Muscle of arm (tissue), 12 donors: ENCODE data around the gene TBX15. TPM values are rescaled to one million over a fixed set of nuclear protein-coding genes. Genes with fewer than 3 reads are reported as not detected.

ENCODE experiments used
- DNase-seq: peaks from one replicate; pipeline ENCODE4 v3.0.0-alpha.2; 2013
- polyA plus RNA-seq, 12 donors: library from polyadenylated mRNA; unstranded; fragments of 120-200 nt; gene quantifications; one replicate each; pipeline ENCODE4 v1.2.1, GENCODE V29; 2013; ENCODE audit not compliant: insufficient read length in 12 of 12

The TBX15 gene
- polyA plus RNA-seq, 12 donors = 47.2 to 162 (median 65.0) TPM

- no peak for DNase-seq
Observed at GRCh38 chr1:118898712-118899111, 89.4 kb downstream of the TBX15 start.

- DNase-seq = no peak
Observed at GRCh38 chr1:118896416-118896815, 91.7 kb downstream of the TBX15 start.

DNA sequence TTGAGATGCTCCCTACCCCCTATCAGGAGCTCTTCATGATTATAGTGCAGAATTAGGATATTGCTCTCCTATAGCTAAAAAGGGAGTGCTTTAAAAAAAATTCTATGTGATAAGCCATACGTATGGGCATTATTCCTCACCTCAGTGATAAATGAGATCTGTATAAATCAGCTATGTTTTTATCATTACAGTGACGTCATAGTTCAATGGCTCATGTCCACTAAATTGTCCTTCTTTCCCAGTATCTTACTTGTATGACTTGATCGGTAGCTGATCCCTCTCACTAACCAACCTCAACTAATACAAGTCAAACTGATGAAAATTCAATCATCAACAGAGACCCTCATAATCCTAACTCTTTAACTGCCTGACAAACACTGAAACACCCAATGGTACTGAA, 93.3 kb downstream of the TBX15 start:
- DNase-seq = no peak

DNA sequence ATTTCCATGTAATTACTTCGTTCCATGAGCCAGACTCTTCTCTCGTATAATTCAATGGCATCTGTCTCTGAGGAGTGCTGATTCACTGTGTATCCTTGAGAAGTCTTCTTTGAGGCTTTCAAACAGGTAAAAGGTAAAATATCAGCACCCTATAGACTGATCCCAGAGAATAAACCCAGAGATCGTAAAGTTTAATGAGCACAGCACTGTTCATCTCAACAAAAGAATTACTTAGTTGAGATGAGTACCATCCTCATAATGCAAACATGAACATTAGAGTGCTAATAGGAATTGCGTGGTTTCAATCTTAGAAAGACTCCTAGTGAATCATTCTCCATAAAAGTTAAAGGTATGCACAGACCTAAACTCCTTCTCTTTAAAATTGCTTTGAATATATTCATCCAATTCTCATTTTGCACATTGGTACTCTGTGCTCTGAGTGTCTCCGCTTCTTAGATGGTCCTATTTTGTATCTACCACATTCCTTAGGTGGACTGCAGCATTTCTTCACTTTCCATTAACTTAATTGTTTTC, 97.2 kb downstream of the TBX15 start:
- no peak for DNase-seq

DNA sequence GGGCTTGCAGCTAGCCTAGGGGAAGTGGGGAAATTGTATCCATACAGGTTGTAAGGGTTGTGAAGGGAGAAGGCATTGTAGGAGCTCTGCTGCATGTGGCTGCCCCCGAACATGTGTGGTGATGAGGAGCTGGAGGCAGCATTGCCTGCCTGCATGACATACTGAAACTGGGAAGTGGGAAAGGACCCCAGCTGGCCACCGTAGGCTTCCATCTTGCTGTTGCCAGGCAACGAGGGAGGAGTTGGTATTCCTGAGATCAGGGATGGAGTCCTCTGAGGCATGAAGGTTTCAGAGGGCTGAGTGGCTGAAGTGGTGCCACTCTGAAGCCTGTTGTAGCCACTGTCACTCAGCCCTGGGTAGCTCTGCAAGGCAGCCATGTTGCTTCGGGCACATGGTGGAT, 103.2 kb downstream of the TBX15 start:
- DNase-seq = no peak

DNA sequence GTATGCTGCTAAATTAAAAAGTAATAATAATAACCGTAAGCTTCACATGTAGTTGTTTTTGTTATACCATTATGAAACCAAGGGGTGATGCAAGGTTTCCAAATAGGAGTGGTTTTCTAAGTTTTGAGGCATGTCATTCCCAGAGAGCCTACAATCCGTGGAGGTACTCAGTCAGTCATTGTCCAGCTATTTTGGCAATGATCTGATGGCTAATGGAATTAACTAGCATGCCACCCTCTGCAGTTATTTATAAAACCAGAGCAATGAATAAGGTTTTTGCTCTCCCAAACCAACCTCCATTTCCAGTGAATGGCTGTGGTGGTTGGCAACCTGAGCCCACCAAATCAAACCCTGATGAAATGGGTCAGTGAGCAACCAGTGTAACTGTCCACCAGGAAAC, 106.4 kb downstream of the TBX15 start:
- no peak for DNase-seq

DNA sequence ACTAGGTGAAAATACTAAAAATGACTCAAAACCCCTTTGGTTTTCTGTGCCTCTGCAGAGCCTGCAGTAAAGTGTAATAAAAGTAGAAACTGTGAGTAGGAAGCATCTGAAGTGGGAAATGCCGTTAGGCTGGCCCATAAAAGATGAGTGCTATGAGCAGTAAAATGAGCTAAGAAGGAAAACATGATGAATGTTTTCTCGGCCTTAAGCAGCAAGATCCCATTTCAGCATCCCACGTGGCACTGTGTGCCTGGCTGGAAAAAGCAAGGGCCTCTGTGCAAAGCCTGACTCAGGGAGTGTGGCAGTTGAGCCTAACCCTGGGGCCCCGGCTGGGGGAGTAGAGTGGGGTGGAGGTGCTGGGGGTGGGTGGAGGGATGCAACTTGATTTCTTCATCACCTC, 109.5 kb downstream of the TBX15 start:
- no peak for DNase-seq

DNA sequence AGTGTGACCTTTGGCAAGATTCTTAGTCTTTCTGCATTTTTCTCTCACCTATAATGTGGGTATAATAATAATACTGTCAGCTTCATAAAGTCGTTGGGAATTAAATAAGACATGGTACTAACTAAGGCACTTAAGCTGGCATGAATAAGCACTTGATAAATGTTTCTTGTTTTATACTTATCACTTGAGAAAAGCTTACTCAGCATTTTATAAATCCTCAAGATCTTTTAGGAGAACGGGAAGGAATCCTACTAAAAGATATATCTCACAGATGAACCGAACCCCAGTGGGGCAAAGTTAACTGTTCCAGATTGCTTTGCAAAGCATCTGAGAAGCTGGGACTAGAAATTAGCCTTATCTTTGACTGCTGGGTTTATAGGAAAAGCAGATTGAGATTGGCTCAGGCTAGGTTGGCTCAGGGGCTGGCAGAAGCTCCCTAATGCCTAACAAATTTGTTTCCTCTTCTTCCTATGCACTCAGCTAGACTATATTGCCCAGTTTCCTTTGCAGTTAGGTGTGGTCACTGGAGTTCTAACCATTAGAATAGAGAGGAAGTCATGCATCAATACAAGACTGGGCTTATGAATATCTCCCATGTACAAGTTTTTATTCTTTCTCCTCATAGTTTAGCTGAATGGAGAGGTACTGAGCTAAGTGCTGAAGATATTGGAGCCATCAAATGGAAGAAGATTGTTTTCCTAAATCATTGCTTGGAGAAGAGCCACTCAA, 110.3 kb downstream of the TBX15 start:
- no peak for DNase-seq

GRCh38 chr1:118871582-118872171, 116.5 kb downstream of the TBX15 start:
- no peak for DNase-seq

DNA sequence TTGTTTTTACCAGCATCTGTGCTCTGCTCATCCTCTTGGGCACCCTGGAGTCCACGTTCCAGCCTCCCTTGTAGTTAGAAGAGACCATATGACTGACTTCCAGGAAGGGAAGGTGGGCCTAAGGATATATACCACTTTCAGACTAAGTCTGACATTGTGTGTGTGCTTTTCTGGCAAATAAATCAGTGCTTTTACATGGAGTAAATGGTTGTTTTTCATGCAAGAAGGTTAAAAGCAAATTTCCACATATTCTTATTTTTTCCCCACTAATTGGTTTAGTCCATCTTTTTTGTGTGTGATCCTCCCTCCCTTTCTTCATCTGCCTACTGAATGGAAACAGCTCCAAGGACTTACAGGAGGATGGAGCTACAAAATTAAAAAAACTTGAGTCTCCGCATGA, 119.8 kb downstream of the TBX15 start:
- no peak for DNase-seq

- DNase-seq = no peak
Observed at GRCh38 chr1:118866330-118866729, 121.8 kb downstream of the TBX15 start.

DNA sequence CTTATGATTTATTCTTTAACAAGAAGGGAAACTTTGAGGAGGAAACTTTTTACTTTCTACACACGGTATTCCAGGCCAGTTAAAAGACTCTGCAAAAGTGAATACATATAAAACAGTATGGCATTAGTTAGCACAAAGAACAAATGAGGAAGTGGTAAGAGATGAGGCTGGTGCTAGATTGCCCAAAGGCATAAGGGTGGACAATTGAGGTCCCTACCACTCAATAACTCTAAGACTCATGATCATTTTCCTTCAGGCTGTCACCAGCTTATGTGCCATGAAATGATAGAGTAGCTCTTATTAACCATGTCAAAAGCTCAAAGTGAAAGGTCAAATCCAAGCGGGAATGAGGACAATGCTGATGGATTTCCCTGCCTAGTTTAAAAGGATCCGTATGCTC, 124.5 kb downstream of the TBX15 start:
- DNase-seq = no peak

DNA sequence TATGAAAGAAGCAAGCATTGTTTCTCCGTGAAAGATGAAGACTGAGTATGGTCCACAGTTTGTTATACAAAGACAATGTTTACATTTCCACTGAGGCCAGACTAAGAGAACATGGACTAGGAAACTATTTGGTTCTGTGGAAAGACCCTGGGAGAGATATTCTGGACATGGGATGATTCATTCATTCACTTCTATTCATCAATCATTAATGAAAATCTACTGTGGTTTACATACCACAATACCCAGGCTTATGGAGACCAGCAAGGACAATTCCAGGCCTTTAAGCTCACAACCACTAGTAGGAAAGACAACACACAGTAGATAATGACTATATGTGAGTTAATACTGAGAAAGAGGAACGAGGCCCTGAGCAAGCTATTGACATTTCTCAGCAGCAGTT, 125.4 kb downstream of the TBX15 start:
- DNase-seq = no peak

GRCh38 chr1:118861216-118861615, 126.9 kb downstream of the TBX15 start:
- DNase-seq = no peak

DNA sequence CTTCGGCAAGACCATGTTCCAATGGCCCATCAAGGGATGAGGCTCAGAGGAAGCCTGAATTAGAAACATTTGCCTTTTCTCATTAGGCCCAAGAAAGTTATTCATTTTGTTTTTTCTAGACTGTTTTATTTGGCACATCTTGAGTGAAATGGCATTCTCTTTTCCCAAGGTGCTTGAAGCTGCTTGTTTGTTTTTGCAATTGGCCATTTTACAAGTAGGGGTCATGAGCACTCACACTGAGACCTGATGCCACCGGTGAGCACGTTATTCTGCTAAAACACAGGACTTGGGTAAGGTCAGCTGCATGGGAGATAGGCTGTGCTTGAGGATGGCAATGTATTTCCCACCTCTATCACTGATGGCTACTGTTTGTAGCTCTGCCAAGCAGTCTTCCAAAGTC, 128.1 kb downstream of the TBX15 start:
- DNase-seq = no peak

GRCh38 chr1:118846443-118846842, 141.7 kb downstream of the TBX15 start:
- no peak for DNase-seq

DNA sequence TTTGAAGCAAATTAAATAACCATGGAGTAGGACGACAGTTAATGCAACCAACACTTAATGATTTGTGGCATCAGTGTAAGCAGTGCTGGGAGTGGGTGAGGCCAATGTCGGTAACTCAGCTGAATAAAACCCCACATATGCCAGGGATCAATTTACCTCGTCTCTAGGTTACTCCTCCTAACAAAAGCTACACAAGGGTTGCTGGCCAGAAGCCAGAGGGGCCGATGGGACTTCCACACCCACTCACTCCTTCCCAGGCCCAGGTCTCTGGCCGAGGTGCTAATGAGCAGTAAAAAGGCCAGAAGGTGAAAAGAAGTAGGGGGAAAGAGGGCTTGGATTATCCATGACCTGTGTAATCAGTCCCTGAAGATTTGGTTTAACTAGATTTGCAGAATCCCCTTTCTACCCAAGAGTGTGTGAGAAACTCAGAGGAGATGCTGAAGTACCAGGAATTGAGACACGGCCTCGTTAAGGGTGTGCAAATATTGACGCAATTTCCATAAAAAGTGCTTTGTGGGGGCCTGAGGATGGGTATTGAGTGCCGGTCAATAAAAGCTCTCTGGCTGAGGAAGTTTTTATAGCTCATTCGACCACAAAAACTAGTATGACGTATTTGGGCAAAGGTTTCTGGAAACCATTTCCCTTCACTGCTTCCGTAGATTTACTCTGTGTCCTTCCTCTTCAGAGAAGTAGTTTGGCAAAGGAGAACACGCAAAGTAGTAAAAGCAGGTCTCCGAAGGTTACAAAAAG, 145.5 kb downstream of the TBX15 start:
- peak; percentile 46 for DNase-seq

DNA sequence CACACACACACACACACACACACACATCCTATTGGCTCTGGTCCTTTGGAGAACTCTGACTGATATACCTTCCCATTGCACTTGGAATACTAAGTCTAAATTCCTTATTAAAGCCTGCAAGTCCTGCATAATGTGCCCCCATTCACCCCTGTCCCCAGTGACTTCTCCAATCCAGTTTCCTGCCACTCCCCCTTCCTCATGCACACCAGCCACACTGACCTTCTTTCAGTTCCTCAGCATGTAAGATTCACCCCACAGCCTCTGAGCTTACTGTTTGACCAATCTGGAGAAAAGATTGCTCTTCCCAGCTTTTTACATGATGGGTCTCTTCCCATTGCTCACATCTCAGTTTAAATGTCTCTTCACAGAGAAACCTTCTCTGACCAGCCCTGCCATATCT, 146.6 kb downstream of the TBX15 start:
- no peak for DNase-seq
